HG03097 (cell line): ENCODE results near the gene APBB1IP.
"Not testable (repeated sequence)": the region's sequence is repeated elsewhere in the genome, so short reads cannot be mapped to it uniquely, and the experiment has no call there.

Experiments
- ATAC-seq: cut with Tn5 transposase; IDR thresholded peaks from one replicate; pipeline ENCODE4 v1.9.1; 2021; ENCODE audit not compliant: unreplicated experiment, low FRiP score

APBB1IP gene

DNA sequence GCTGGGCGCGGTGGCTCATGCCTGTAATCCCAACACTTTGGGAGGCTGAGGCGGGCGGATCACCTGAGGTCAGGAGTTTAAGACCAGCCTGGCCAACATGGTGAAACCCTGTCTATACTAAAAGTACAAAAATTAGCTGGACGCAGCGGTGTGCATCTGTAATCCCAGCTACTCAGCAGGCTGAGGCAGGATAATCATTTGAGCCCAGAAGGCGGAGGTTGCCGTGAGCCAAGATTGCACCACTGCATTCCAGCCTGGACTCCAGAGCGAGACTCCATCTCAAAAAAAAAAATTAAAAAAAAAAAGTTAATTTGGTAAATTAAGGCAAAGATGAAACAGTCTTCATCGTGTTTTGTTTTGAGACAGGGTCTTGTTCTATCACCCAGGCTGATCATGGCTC is 66.3 kb downstream of the APBB1IP start:
- ATAC-seq = not testable (repeated sequence)

DNA sequence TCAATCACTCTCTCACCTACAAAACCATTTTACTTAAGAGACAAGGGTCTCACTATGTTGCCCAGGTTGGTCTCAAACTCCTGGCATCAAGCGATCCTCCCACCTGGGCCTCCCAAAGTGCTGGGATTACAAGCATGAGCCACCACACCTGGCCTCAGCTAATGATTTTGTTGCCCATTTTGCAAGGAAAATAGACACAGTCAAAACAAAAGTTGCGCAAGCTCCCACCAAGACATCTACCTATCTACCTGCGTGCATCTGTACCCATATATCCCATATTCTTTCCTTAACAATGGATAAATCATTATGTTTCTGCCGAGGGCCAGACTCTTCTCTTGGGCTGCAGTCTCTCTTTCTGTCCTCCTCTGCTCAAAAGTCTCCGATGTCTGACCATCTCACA is 67.3 kb downstream of the APBB1IP start:
- no peak for ATAC-seq

DNA sequence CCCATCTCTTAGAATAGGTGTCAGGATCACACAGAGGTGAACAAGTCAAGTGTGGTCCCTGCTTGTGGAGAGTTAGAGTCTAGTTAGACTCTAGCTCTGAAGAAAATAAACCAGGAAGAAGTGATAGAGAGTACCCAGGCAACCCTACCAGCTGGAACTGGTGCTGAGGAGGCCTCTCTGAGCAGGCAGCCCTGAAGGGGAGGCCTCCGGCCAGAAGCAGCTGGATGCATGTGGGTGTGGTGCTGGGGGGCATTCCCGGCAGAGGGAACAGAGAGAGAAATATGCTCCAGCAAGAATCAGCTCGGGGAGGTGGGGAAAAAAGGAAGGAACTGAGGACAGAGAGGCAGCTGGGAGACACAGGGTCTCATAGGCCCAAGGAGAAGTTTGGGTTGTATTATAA is 68.6 kb downstream of the APBB1IP start:
- no peak for ATAC-seq

DNA sequence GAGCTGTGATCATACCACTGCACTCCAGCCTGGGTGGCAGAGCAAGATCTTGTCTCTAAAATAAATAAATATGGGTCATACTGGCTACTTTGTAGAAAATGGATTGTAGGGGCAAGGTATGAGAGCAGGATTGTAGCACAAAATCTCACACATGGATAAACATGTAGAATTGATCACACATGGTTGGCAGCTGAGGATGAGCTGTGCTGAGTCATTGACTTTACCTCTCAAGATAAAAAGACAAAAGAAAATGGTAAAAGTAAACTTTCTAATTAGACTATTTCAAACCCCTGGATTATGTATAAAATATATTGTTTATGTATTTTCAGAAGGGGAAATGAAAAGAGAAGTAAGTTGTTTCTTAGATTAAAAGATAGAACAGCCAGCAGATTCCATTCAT is 69.3 kb downstream of the APBB1IP start:
- no peak for ATAC-seq

DNA sequence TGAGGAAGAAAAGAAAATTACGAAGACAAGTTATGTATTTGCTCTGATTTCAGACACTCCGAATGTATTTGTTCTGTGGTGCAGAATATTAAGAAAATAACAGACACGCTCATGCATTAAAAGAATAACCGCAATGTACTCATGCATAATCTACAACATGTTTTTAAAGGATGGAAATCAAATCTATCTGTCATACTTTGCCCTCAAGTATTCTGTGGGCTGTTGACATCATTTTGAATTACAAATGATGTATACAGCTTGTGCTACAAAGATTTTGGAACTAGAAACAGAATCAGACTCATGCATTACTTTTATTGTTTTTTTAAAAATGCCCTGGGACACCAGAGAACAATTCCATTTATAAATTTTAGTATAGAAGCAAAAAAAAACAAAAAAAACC is 69.9 kb downstream of the APBB1IP start:
- no peak for ATAC-seq

DNA sequence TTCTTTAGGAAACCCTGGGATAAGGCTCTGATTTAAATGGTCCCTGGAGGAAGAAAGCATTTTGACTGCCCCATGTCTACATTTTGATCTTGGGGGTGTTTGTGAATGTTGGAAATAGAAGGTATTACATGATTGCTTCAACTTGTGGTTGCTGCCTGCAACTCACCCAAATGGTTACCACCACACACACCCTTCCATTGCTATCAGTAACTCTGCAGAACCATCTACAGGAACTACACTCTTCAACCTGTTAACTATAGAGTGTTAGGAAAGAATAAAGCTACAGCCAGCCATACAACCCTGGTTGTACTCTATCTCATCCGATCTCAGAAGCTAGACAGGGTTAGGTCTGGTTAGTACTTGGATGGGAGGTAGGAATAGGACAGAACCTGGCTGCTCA is 71.2 kb downstream of the APBB1IP start:
- no peak for ATAC-seq

DNA sequence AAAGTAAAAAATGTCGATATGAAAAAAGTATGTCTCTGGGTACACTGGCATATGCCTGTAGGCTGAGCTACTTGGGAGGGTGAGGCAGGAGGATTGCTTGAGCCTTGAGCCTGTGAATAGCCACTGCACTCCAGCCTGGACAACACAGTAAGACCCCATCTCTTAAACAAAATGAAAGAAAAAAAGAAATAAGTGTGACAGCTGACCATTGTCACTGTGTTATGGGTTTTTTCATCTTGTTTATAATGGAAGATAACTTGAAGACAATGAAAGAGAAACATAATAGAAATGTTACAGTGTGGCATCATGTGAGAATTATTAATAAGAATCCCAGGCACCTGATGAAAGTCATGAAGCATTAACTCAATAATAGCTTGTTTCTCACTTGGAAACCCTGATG is 75.0 kb downstream of the APBB1IP start:
- no peak for ATAC-seq

DNA sequence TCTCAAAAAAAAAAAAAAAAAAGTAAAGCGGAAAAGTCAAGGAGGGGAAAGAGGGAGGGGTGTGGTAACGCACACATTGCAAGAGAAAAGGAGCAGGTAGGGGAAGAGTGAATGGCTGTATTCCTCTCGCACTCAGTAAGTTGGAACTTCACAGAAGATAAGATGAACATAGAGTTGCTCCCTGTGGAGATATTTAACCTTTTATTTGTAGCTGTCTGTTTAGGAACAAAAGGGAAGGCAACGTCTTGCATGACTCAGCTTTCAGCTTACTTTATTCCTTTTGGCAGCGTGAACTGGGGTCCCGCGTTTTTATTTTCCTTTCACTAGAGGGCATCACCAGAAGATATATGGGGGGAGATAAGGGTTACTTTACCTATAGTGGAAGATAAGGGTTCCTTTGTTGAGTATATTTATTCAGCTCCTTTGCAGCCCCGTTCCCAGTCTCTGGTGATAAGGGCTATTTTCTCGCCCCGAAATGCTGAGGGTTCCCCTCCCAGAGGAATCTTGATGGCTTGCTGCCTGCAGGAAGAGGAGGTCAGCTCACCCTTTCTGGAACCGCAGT is 78.5 kb downstream of the APBB1IP start:
- no peak for ATAC-seq

DNA sequence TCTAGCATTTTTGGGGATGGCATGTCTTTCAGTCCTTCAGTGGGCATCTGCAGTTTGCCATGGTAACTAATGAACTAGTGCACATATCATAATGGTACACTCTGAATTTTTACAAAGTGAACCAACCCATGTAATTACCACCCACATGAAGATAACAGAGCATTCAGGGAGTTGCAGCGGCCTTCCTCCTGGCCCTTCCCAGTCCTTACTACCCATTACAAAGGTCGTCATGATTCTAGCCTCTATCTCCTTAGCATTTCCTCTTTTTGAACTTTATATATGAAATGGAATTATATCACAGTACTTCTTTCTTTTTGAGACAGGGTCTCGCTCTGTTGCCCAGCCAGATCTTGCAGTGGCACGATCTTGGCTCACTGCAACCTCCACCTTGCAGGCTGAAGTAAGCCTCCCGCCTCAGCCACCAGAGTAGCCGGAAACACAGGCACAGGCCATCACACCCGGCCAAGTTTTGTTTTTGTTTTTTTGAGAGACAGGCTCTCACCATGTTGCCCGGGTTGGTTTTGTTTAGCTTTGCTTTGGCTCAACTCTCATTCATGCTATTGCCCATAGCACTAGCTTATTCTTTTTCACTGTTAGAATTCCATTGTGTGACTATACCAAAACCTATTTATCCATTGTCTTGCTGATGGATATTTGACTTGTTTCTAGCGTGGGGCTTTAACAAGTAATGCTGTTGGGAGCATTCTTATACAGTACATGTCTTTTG is 79.2 kb downstream of the APBB1IP start:
- no peak for ATAC-seq

DNA sequence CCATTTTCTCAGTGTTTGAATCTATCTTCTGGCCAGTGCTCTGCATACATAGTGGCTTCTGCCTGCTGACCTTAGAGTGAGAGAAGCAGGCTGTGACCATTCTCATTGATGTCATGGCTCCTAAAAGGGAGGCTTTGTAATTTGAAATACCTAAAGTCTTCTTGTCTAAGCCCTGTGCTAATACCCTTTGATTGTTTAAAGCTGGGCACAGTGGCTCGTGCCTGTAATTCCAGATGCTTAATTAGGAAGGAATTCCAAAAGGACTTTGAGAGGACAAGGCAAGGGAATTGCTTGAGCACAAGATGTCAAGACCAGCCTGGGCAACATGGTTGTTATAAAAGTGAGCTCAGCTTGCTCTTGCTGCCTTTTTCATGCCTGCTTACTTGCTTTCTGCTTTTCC is 81.7 kb downstream of the APBB1IP start:
- ATAC-seq = no peak

DNA sequence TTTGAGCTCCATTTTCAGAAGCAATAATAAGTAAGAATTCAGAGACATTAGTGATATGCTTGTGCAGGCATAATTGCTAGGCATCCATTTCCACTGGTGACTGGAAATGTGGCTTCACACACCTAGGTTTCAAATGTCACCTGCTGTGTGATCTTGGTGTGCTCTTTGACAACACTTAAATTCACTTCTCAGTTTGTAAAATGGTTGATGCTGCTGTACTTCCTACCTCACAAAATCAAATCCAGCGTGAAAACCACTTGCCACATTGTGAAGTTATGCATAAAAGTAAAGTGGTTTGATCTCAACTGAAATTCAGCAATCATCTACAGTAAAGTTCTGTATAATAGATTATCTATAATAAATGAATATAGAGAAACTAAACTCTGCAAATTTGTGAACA is 82.4 kb downstream of the APBB1IP start:
- ATAC-seq = no peak

DNA sequence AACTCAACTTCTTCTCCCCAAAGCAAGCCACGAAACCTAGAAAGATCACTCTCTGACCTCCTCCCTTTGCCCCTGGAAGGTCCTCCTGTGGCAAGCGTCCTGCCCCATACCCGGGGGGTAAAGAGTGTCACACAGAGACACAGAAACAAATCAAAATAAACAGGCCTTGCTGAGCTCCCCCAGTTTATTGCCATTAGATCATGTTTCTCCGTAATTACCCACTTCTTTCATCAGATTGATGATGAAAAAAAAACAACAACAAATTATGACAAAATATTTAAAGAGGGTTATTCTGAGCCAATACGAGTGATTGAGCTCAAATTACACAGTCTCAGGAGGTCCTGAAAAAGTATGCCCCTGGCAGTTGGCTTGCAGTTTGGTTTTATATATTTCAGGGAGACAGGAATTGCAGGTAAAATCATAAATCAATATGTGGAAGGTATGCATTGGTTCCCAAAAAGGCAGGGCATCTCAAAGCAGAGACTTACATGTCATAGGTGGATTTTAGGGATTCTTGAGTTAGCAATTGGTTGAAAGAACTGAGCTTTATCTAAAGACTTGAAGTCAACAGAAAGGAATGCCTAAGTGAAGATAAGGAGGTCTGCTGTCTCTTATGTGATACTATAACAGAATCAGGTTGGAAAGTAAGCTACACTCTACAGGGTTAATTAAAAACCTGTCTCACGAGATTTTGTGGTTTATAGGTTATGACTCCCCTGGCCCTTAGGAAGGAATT is 86.2 kb downstream of the APBB1IP start:
- ATAC-seq = no peak

DNA sequence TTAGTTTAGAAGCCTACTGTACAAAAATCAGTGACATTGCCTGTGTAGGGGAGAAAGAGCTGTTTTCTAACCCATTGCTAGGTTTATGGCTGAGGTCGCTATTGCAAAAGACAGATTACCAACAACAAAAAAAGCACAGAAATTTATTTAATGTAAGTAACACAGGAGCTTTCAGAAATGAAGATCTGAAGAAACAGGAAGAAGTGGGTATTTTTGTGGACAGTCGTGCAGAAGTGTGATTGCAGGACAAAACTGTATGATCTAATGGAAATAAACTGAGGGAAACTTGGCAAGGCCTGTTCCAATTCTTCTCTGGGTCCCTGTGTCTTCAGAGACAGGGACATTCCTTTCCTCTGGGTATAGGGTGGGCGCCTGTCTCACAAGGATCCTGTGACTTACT is 87.4 kb downstream of the APBB1IP start:
- ATAC-seq = no peak

DNA sequence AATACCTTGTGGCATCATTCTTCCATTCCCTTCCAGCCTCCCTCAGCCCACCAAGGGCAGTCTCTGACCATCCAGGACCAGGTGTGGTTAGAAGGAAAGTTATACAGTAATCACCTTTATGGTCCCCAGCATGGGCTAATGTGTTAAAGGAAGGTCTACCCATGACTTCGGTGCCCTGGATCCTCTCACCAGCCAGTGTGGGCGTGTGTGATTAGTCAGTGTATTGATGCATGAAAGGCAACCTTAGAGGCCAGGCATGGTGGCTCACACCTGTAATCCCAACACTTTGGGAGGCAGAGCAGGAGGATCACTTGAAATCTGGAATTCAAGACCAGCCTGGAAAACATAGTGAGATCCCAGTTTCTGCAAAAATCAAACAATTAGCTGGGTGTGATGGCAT is 88.9 kb downstream of the APBB1IP start:
- no peak for ATAC-seq

DNA sequence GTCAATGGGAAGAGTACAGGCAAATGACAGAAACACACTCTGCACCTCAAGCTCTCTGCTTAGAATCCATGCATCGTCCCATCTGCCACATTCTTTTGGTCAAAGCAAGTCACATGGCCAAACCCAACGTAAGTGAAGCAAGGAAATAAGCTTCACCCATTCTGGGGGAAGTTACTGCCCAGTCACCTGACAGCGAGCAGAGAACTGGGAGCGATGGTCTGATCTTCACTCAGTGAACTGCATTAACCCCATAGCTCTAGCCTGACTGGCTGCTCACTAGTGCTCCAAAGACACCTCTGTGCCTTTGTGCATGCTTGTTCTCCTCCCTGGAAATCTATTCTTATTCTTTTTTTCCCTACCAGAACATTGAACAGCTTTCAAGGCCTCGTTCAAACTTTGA is 89.9 kb downstream of the APBB1IP start:
- ATAC-seq = no peak

DNA sequence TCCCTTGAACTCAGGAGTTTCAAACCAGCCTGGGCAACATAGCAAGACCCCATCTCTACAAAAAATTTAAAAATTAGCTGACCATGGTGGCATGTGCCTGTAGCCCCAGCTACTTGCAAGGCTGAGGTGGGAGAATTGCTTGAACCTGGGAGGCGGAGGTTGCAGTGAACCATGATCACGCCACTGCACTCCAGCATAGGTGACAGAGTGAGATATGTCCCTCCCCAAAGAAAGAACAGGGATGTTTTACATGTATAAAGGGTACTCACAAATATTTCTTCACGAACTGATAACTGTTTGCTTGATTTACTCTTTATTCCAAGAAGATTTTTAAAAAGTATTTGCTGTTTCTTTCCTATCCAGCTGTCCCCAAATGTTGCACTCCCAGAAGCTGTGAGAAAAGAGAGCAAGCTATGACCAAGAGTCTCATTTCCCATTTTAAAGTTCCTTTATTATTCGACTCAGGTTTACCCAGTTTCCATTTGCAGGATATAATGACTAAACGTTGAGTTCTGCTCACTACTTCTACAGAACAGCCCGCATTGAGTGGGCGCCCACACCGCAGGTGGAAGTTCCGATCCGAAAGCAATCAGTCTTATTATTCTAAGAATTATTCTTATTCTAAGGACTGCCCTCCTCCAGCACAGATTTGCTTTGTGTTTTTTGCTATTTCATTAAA is 90.7 kb downstream of the APBB1IP start:
- ATAC-seq = no peak

DNA sequence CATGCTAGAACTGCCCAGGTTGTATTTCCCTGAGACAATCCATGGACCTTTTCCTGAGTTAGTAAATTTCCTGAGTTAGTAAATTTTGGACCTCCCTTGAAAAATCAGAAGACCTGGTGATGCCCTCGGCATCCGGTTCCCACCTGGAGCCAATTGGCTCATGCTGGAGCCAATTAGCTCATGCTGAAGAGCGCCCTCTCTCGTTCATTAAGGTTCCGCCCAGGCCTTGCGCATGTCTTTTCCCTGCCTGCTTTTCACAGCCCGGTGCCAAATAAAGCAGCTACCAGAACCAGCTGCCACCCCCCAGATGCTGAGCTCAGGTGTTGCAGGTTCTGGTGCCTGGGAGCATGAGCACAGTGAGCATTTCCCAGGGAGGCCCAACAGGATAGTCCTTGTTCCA is 96.2 kb downstream of the APBB1IP start:
- ATAC-seq = no peak

DNA sequence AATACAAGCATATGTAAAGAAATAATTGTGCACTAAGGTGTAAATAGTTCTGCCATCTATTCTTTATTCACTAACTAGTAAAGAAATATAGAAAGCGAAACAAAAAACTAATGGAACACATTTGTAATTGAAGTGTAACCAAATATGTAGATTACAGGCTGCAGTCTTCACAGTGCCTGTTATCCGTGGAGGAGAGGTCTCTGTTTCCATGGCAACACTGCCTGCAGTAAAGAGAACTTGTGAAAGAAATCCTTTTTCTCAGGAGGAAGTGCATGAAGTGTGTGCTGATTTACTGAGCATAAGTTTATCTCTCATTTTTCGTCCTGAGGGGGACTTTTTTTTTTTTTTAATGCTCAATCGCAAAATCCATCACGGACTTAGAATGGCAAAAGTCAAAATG is 102.5 kb downstream of the APBB1IP start:
- no peak for ATAC-seq

DNA sequence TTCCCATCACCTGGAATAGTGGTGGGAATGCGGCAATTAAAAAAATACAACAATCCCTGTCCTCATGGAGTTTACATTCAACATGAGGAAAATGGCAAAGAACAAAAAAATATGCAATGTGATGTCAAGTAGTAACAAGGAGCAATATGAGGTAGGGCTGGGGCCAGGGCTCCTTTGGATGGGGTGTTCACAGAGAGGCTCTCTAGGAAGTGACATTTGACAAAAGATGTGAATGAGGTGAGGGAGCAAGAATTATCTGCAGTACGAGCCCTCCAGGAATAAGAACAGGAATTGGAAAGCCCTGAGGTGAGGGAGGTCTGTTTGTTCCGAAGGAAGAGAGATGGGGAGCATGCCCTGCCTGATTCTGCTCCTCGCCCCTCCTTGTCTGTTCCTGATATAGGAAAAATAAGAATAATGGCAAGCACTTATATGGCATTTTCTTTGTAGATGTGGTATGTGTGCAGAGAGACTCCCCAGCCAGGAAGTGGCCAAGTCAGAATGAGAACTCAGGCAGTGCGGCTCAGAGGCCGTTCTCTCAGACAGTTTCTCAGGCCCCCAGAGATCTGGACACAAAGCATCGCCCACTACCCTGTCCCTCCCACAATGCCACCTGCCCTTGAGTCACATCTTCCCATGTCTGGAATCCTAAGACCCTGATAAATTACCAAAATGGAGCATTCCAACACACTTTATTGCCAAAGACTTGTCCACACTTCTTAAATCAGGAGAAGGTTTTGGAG is 105.6 kb downstream of the APBB1IP start:
- peak; percentile 72 for ATAC-seq

DNA sequence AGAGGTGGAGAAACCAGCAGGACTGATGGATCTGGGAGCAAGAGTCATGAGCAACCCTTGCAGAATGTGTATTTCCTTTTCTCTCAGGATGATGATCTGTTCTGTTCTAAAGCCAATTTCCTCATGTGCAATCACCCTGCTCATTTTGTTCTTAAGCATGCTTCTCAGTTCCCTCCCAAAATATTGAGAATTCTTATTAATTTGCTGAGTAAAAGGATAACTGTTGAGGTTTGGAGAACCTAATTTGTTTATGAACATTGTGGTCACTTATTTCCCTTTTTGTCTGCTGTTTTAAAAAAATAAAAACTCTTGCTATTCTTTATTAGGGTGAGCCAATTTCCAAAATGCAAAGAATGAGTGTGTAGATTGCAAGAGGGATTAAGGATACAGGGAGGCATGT is 106.8 kb downstream of the APBB1IP start:
- no peak for ATAC-seq
